AG08395 (cell line): ENCODE data around the gene RAD9A.

ENCODE experiments used
- DNase-seq: peaks from one replicate; pipeline ENCODE4 v3.0.0; 2012; ENCODE audit warnings: mixed read lengths, low spot score

Gene RAD9A

GRCh38 chr11:67375320-67376055 is 16.3 kb upstream of the RAD9A start:
- no peak for DNase-seq

DNA sequence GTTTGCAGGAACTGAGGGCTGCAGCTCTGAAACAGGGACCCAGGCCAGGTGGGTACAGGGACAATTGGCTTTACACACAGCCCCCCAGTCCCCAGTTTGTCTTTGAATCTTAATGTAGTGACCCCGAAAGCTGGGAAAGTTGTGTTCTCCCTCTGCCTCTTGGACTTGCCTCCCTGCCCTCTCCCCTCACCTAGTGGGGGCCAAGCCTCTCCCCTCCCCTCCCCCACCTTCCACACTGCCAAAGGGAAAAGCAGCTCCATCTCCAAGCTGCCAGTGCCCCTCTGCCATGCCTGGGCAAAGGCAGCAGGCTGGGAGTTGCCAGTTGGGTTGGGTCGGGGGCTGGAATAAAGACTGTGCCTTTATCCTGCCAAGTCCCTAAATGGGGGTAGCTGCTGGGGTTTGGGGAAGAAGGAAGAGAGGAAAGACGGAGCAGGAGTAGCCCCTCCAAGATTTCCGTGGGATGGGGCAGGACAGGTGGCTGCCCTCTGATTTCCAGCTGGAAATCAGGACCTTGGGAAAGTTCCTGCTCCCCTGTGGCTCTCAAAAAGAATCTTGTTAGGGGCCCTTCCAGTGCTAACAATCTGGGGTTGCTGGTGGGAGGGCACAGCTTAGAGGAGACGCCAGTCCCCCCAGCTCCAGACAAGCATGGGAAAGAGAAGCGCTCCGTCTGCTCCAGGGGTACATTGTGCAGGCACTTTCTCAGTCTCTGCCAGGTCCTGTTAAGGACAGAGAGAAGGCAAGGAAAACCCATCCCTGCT is 15.5 kb upstream of the RAD9A start:
- no peak for DNase-seq

GRCh38 chr11:67376873-67377808 is 14.6 kb upstream of the RAD9A start:
- no peak for DNase-seq

DNA sequence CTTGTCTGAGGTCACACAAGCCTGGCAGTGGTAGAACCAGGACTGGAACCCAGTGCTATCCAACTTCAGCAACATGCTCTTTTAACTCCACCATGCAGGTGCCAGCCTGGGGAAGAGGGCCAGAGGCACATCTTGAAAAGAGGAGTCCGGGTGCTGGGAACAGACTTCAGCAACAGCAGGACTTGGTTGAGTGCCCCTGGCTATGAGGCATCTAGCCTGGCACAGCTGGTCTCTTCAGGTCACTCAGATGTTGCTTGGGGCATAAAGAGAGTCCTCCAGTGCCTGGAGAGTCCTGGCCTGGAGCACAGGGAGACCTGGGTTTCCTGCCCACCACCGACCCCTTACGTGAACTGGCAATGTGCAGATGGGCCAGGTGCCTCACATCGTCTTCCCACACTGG is 13.2 kb upstream of the RAD9A start:
- no peak for DNase-seq

- peak; percentile 77 for DNase-seq
These were observed 12.4 kb upstream of the RAD9A start for GRCh38 chr11:67379061-67380058.

GRCh38 chr11:67381244-67381972 is 10.4 kb upstream of the RAD9A start:
- no peak for DNase-seq

DNA sequence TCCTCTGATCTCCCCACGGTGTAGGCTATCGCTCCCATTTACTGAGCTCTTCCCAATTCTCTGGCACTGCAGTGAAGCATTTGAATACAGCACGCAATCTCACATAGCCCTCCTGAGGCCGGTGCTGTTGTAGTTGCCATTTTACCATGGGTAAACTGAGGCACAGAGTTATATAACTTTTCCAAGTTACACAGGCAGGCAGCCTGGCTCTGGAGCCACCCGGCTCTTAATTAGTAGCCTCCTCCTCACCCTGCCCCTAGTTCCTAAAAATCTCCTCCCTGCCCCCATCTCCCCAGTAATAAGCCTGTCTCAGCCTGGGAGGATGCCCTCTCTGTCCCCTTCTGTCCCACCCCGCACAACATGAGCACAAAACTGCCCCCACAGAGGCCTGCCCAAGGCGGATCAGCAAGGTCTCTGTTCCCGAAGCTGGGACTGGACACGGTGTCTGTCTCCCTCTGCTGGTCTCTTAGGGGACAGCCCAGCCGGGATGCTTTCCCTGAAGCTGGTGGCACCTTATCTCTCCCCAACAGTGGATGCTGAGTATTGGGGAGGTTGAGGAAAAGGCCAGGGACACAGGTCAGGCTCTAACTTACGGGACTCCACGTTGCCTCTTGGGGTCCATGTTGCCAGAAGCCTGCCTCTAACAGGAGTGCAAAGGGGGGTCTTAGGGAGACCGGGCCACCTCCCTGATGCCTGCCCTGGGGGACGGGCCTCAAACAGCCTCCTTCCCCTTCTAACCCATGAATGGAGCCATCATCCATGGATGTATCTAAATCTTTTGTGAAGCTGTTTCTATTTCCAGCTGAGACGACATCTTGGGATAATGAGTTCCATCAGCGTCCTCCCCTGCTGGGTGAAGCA is 9.3 kb upstream of the RAD9A start:
- DNase-seq: peak; percentile 81

- no peak for DNase-seq
These were observed 6.9 kb upstream of the RAD9A start for GRCh38 chr11:67384851-67385366.

- no peak for DNase-seq
These were observed 4.7 kb upstream of the RAD9A start for GRCh38 chr11:67387069-67387468.

- no peak for DNase-seq
These were observed 4.3 kb upstream of the RAD9A start for GRCh38 chr11:67387518-67387917.

- DNase-seq: peak; percentile 41
These were observed 2.3 kb upstream of the RAD9A start for GRCh38 chr11:67389477-67389876.

DNA sequence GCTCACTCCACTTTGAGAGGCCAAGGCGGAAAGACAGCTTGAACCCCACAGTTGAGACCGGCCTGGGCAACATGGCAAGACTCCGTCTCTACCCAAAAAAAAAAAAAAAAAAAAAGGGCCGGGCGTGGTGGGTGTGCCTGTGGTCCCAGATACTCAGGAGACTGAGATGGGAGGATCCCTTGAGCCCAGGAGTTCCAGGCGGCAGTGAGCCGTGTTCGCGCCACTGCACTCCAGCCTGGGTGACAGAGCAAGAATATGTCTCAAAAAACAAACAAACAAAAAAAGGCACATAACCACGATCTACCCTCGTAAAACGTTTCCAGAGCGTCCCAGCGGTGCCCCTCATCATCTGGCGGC is 861 bp upstream of the RAD9A start:
- no peak for DNase-seq

DNA sequence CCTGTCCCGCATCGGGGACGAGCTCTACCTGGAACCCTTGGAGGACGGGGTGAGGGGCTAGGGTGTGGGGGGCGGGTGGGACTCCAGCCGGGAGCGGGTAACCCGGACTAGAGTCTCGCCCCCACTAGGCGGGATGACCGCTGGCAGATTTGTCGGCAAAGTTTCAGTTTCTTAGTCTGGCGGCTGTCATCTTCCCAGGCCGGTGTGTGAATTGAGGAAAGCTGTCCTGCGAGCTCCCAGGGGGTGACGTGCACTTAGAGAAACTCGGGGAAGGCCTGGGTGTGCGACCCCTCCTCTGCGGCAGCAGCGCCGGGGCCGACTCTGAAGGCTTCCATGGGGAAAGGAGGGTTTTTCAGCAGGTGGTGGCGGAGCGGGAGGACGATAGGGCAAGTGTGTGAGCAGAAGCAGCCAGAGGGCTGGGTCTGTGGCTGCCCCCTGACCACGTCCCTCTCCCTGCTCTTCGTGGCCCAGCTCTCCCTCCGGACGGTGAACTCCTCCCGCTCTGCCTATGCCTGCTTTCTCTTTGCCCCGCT is 463 bp downstream of the RAD9A start:
- no peak for DNase-seq

DNA sequence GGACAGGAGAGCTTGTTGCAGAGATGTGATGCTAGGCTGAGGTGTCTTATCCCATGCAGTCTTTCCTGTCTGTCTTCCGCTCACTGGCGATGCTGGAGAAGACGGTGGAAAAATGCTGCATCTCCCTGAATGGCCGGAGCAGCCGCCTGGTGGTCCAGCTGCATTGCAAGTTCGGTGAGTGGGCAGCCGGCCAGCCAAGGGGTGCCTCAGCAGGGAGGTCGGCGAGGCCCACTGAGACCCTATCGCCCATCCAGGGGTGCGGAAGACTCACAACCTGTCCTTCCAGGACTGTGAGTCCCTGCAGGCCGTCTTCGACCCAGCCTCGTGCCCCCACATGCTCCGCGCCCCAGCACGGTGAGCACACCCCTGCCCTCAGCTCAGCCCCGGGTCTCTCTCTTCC is 1.7 kb downstream of the RAD9A start:
- DNase-seq: no peak

- DNase-seq: no peak
These were observed 2.2 kb downstream of the RAD9A start for GRCh38 chr11:67393990-67394389.

DNA sequence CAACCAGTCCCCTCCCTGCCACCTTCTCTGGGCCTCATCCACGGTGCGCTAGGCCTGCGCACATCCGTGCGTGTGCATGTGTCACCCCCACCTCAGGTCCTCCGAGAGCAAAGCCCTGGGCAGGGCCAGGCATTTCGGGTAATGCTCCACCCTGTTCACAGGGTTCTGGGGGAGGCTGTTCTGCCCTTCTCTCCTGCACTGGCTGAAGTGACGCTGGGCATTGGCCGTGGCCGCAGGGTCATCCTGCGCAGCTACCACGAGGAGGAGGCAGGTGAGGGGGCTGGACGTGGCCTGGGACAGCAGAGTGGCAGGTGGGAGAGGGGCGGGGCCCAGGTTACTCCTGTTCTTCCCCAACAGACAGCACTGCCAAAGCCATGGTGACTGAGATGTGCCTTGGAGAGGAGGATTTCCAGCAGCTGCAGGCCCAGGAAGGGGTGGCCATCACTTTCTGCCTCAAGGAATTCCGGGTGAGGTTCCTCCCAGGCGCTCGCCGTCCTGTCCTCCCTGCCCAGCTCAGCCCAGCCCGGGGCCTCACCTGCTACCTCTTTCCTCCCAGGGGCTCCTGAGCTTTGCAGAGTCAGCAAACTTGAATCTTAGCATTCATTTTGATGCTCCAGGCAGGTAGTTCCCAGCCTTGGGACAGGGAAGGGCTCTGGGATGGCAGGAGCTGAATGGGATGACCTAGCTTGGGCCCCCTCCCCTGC is 3.9 kb downstream of the RAD9A start:
- no peak for DNase-seq

GRCh38 chr11:67396259-67396581 is 4.4 kb downstream of the RAD9A start:
- DNase-seq: no peak

DNA sequence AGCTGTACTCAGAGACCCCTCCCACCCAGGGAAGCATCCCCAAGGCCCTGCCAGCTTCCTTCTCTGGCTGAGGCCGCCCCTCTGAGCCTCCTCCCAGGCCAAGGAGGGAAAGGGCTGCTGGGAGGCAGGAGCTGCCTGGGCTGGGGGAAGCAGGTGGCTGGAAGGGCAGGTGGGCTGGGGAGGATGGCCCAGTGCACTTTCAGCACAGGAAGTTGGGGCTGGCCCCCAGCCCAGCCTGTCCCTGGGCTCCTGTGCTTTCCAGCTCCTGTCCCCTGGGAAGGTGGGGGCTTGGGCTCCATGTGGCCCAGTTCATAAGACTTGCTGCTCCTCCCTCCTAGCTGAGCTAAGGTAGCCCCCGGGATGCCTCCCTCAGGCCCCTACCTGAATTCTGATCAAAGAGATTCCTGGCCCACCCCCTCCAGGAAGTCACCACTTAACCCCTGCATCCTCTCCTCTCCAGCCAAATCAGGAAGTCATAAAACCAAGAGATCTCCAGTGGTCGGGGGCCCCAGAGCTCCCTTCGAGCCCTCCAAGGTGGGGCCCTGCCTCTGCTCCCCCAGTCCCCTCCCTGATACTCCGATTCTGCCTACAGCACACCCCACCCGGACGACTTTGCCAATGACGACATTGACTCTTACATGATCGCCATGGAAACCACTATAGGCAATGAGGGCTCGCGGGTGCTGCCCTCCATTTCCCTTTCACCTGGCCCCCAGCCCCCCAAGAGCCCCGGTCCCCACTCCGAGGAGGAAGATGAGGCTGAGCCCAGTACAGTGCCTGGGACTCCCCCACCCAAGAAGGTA is 5.0 kb downstream of the RAD9A start:
- no peak for DNase-seq
